IMR-90 (cell line): ENCODE results near the gene CD96. TPM values are rescaled to one million over a fixed set of nuclear protein-coding genes. Genes with fewer than 3 reads are reported as not detected.

Experiments
- ATAC-seq: fragments of 200-7000 bp; cut with Tn5 transposase; 2 replicates; pipeline ENCODE4 v1.9.1; 2020; ENCODE audit warnings: low read depth, mild to moderate bottlenecking, moderate library complexity
- BruUV-seq: library from RNA; stranded (reverse); fragments of 400-500 nt; replicated peaks from 2 replicates; lab custom pipeline; 2021; lab: Mats Ljungman, UMichigan
- CTCF ChIA-PET: fragments of 300-600 bp; formaldehyde crosslinking; extraction: SDS; loops from one replicate; lab custom pipeline; 2021; ENCODE audit warnings: antibody characterized with exemption; lab: Yijun Ruan, JAX
- POLR2A ChIA-PET: fragments of 300-600 bp; sonication (Branson Sonifier 250); formaldehyde crosslinking; loops from one replicate; lab custom pipeline; 2022; ENCODE audit warnings: antibody characterized with exemption; ENCODE audit not compliant: unreplicated experiment; lab: Charles Lee
- DNase-seq: peaks from one replicate; pipeline ENCODE4 v3.0.0; 2013
- H2AFZ ChIP-seq: replicated peaks from 2 replicates; pipeline ENCODE3; 2013; ENCODE audit warnings: low read length, mild to moderate bottlenecking; ENCODE audit not compliant: poor library complexity
- H2AK5ac ChIP-seq: 2 replicates; pipeline ENCODE4 v1.6.1; 2013; ENCODE audit warnings: low read depth, low read length, inconsistent platforms
- H2AK9ac ChIP-seq: replicated peaks from 2 replicates; pipeline ENCODE3; 2013; ENCODE audit warnings: mild to moderate bottlenecking, low read depth, low read length, moderate library complexity; ENCODE audit not compliant: poor library complexity
- H2BK120ac ChIP-seq: 2 replicates; pipeline ENCODE4 v1.6.1; 2013; ENCODE audit warnings: low read depth, low read length, inconsistent platforms
- H2BK15ac ChIP-seq: 3 replicates; pipeline ENCODE4 v1.6.1; 2013; ENCODE audit warnings: low read depth, low read length, inconsistent platforms
- H2BK20ac ChIP-seq: 2 replicates; pipeline ENCODE4 v1.6.1; 2013; ENCODE audit warnings: low read depth, mild to moderate bottlenecking, inconsistent platforms, low read length, moderate library complexity
- H2BK5ac ChIP-seq: 2 replicates; pipeline ENCODE4 v1.6.1; 2013; ENCODE audit warnings: mild to moderate bottlenecking, low read depth, low read length, inconsistent platforms; ENCODE audit not compliant: poor library complexity, severe bottlenecking
- H3K14ac ChIP-seq: replicated peaks from 2 replicates; pipeline ENCODE4 v1.6.1; 2013; ENCODE audit warnings: low read depth, low read length, inconsistent platforms
- H3K18ac ChIP-seq: 2 replicates; pipeline ENCODE4 v1.6.1; 2013; ENCODE audit warnings: low read depth, low read length, control low read depth
- H3K23ac ChIP-seq: 2 replicates; pipeline ENCODE4 v1.6.1; 2013; ENCODE audit warnings: low read depth, low read length, inconsistent platforms
- H3K27ac ChIP-seq: 2 replicates; pipeline ENCODE4 v1.5.1; 2013; ENCODE audit warnings: mild to moderate bottlenecking, control low read depth, low read length; ENCODE audit not compliant: insufficient read depth
- H3K27me3 ChIP-seq: 2 replicates; pipeline ENCODE4 v1.6.1; 2013; ENCODE audit warnings: low read length; ENCODE audit not compliant: control insufficient read depth, insufficient read depth
- H3K36me3 ChIP-seq: 2 replicates; pipeline ENCODE4 v1.6.1; 2013; ENCODE audit warnings: low read length, mixed read lengths; ENCODE audit not compliant: control insufficient read depth, insufficient read depth
- H3K4ac ChIP-seq: 2 replicates; pipeline ENCODE4 v1.6.1; 2013; ENCODE audit warnings: low read depth, low read length, inconsistent platforms
- H3K4me1 ChIP-seq: 2 replicates; pipeline ENCODE4 v1.6.1; 2013; ENCODE audit warnings: low read length, mixed read lengths; ENCODE audit not compliant: control insufficient read depth, insufficient read depth
- H3K4me2 ChIP-seq: 2 replicates; pipeline ENCODE4 v1.6.1; 2013; ENCODE audit warnings: low read depth, mild to moderate bottlenecking, control low read depth, low read length, moderate library complexity
- H3K4me3 ChIP-seq: 2 replicates; pipeline ENCODE4 v1.5.1; 2013; ENCODE audit warnings: low read depth, mild to moderate bottlenecking, control low read depth, low read length, moderate library complexity; ENCODE audit not compliant: insufficient read depth
- H3K56ac ChIP-seq: 2 replicates; pipeline ENCODE4 v1.6.1; 2013; ENCODE audit warnings: low read length, inconsistent platforms; ENCODE audit not compliant: insufficient read depth; ENCODE audit errors: extremely low read depth
- H3K79me1 ChIP-seq, 2 experiments: 2 replicates each; pipeline ENCODE4 v1.6.1; 2013; ENCODE audit warnings: low read length in 2 of 2, inconsistent platforms in 1 of 2, low read depth in 1 of 2
- H3K9ac ChIP-seq: 2 replicates; pipeline ENCODE4 v1.6.1; 2013; ENCODE audit warnings: low read depth, low read length, control low read depth
- H3K9me1 ChIP-seq: 2 replicates; pipeline ENCODE4 v1.6.1; 2013; ENCODE audit warnings: low read length, inconsistent platforms; ENCODE audit not compliant: insufficient read depth
- H3K9me3 ChIP-seq: 2 replicates; pipeline ENCODE4 v1.6.1; 2013; ENCODE audit warnings: low read length; ENCODE audit not compliant: control insufficient read depth, insufficient read depth
- H4K20me1 ChIP-seq: 2 replicates; pipeline ENCODE4 v1.6.1; 2013; ENCODE audit warnings: low read length, inconsistent platforms; ENCODE audit not compliant: insufficient read depth
- H4K5ac ChIP-seq: 2 replicates; pipeline ENCODE4 v1.6.1; 2013; ENCODE audit warnings: mild to moderate bottlenecking, low read depth, low read length, control low read depth
- H4K8ac ChIP-seq, 2 experiments: 2 replicates each; pipeline ENCODE4 v1.6.1; 2013; ENCODE audit warnings: low read depth in 2 of 2, low read length in 2 of 2, control low read depth in 1 of 2, inconsistent platforms in 1 of 2
- H4K91ac ChIP-seq: 2 replicates; pipeline ENCODE4 v1.6.1; 2013; ENCODE audit warnings: low read depth, low read length, inconsistent platforms; ENCODE audit not compliant: insufficient read depth
- MXI1 ChIP-seq: IDR thresholded peaks from 2 replicates; pipeline ENCODE4 v1.6.1; 2012; ENCODE audit warnings: low read depth, mild to moderate bottlenecking, low read length, moderate library complexity, borderline replicate concordance
- WGBS, 2 experiments: methylation state at CpG; one replicate each; pipeline versions ENCODE4 v1.1.5 to v1.1.7; 2013; ENCODE audit warnings: missing lambda C conversion rate in 2 of 2; ENCODE audit not compliant: insufficient read length in 1 of 2; ENCODE audit errors: extremely low coverage in 2 of 2; 5-methylcytosine and 5-hydroxymethylcytosine counted together
- dilution Hi-C: fragments of 300-500 bp; cut with HindIII; formaldehyde crosslinking; loops from one replicate; pipeline ENCODE4 v1.14.3; 2018; ENCODE audit warnings: low sequenced_read_pairs; ENCODE audit not compliant: unreplicated experiment
- in situ Hi-C: fragments of 300-500 bp; cut with MboI; formaldehyde crosslinking; loops from 3 replicates; pipeline ENCODE4 v1.14.3; 2019; ENCODE audit warnings: low sequenced_read_pairs, inconsistent platforms, mixed read lengths
- intact Hi-C: fragments of 100-400 bp; cut with micrococcal nuclease; formaldehyde crosslinking; loops from 2 replicates; pipeline ENCODE4 v1.10.0; 2022
- polyA plus RNA-seq, 3 experiments: library from polyadenylated mRNA; depleted of rRNA; stranded (reverse); fragments of >200 nt; gene quantifications; 2 replicates each; pipeline ENCODE4 v1.2.3, GENCODE V29; 2012; ENCODE audit warnings: low replicate concordance in 1 of 3
- total RNA-seq: library from RNA; depleted of rRNA; stranded (reverse); fragments of >200 nt; gene quantifications from 2 replicates; pipeline ENCODE4 v1.2.3, GENCODE V29; 2012
- TF ChIP-seq, protein P1 (sequence below): conservative IDR thresholded peaks from 2 replicates; pipeline ENCODE4 v1.5.1; 2012; ENCODE audit warnings: mild to moderate bottlenecking, low read depth, low read length, improper control_type of control experiment

Gene CD96
- total and polyA plus RNA-seq, 2 of the 4 experiments (the other 2 are of a cell fraction), result 0.05 to 0.18 TPM

GRCh38 chr3:111621535-111621934 lies 79.5 kb downstream of the CD96 start:
- no peak overlapping the region for H4K8ac ChIP-seq
- no peak overlapping the region for H3K9ac ChIP-seq
- H4K20me1 ChIP-seq, result no peaks in the 10 kb centered on the region
- H3K9me3 ChIP-seq, result no peaks in the 10 kb centered on the region; the same call in 1 of the 2 replicates
- in situ Hi-C loops, result no loop called here
- H3K14ac ChIP-seq, result no peak overlapping the region
- dilution Hi-C loops, result no loop called here
- no peaks in the 10 kb centered on the region for H3K36me3 ChIP-seq
- H2AK5ac ChIP-seq, result no peak overlapping the region
- H3K27ac ChIP-seq, result no peak overlapping the region
- no peak overlapping the region for H3K4me2 ChIP-seq
- intact Hi-C loops, result no loop called here
- no peak for ATAC-seq
- no peaks in the 10 kb centered on the region for H3K79me1 ChIP-seq
- H2BK120ac ChIP-seq, result no peak overlapping the region
- H3K23ac ChIP-seq, result no peak overlapping the region
- POLR2A ChIA-PET, result no interaction called here
- TF ChIP-seq, protein P1, sequence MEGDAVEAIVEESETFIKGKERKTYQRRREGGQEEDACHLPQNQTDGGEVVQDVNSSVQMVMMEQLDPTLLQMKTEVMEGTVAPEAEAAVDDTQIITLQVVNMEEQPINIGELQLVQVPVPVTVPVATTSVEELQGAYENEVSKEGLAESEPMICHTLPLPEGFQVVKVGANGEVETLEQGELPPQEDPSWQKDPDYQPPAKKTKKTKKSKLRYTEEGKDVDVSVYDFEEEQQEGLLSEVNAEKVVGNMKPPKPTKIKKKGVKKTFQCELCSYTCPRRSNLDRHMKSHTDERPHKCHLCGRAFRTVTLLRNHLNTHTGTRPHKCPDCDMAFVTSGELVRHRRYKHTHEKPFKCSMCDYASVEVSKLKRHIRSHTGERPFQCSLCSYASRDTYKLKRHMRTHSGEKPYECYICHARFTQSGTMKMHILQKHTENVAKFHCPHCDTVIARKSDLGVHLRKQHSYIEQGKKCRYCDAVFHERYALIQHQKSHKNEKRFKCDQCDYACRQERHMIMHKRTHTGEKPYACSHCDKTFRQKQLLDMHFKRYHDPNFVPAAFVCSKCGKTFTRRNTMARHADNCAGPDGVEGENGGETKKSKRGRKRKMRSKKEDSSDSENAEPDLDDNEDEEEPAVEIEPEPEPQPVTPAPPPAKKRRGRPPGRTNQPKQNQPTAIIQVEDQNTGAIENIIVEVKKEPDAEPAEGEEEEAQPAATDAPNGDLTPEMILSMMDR, result 0 out of 2 replicates have a peak, but pooled peaks have one; percentile 14
- TF ChIP-seq MXI1, result no peak
- WGBS, 2 experiments, result no CpG with 5 or more reads among the region's 5 CpGs
- H2BK15ac ChIP-seq, result no peak overlapping the region
- H3K18ac ChIP-seq, result no peak overlapping the region
- no TSS peak for BruUV-seq
- CTCF ChIA-PET, result no interaction called here
- no peak overlapping the region for H2BK20ac ChIP-seq
- no peak for DNase-seq
- H2AFZ ChIP-seq, result no peak overlapping the region
- no peak overlapping the region for H3K4me3 ChIP-seq
- no peak overlapping the region for H2AK9ac ChIP-seq
- H3K56ac ChIP-seq, result no peak overlapping the region
- no peak overlapping the region for H3K4ac ChIP-seq
- H4K5ac ChIP-seq, result no peak overlapping the region
- H3K9me1 ChIP-seq, result peaks cover 3% of the 10 kb centered on the region; the same call in 1 of the 2 replicates
- H3K27me3 ChIP-seq, result no peaks in the 10 kb centered on the region
- H4K91ac ChIP-seq, result no peak overlapping the region
- no peak overlapping the region for H2BK5ac ChIP-seq
- H3K4me1 ChIP-seq, result no peaks in the 10 kb centered on the region
